ENCODE results near the gene VPS37B.

VPS37B gene

DNA sequence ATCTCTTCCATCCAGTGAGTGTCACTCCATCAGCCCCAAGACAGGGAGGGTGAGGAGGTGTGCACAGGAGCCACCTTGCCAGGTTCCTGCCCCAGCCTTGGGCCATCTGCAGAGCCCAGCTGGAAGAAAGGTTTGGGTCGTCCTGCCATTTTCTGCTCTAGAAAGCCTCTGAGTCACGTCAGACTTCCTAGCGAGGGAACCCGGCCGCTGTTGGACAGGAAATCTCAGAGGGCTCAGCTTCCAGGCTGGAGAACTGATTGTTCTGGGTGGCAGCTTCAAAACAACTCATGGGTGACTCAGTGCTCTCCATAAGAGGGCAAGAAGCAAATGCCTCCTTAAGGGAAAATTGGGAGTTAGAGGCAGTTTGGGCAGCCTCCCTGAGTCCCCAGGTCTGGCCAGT lies 44.1 kb downstream of the VPS37B start:
- no peak for DNase-seq

DNA sequence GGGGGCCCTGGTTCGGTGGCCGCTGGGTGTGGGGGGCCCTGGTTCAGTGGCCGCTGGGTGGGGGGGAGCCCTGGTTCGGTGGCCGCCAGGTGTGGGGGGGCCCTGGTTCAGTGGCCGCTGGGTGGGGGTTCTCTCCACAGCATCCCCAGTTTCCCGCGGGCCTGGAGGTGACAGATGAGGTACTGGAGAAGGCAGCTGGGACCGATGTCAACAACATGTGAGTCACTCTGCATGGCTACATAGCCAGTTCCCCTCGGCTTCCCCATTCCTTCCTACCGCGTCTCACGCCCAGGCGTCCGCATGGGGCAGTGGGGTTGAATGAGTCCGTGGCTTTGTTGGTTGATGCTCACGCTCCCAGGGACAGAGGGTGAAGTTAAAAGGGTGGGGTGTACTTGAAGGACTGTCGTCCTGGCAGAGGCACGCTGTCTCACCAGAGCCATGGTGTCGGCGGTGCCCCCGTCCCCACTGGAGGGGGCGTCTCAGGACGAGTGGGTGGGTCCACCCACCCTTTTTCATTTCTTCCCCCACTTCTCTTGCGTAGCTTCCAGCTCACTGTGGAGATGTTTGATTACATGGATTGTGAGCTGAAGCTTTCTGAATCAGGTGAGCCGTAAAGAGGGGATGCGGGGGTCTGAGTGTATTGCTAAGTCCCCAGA lies 45.1 kb downstream of the VPS37B start:
- DNase-seq: no peak

DNA sequence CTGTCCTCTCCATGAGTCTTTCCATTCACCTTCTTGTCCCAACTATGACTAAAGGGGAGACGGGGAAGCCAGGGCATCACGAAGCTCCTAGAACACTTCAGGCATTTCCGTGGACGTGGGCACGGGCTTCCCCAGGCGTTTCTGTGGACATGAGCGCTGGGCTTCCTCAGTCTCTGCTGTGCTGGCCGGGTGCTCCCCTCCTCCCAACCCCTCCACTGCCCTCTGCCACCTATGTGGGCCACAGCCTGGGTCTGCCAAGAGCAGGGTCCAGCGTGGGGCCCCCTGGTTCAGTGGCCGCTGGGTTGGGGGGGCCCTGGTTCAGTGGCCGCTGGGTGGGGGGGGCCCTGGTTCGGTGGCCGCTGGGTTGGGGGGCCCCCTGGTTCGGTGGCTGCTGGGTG lies 45.9 kb downstream of the VPS37B start:
- DNase-seq: no peak

DNA sequence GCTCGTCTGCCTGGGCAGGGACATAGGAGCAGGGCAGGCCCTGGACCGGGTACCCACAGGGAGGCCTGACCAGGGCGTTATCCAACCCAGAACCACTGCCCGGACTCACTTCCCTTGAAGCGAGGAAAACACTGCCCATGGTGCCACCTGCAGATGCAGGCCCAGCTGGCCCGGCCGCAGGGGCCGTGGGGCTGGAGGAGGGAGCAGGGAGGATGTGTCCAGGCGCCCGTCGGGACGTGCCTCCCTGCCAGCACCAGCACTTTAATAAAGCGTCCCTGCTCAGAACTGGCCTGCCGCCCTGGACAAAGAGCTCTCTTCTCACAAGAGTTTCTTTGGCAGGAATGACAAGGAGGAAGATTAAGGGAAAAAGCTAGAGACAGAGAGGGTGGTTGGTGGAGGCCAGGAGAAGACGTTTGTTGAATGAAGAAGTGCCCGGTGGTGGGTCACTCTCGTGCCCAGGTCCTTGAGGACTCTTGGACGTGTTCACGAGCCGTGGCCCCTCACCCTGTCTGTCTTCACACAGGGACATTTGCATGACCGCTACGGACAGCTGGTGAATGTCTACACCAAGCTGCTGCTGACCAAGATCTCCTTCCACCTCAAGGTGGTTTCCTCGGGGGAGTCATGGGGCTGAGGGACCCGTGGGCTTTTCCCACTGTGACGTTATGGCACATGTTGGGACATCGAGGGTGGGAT lies 46.4 kb downstream of the VPS37B start:
- no peak for DNase-seq

DNA sequence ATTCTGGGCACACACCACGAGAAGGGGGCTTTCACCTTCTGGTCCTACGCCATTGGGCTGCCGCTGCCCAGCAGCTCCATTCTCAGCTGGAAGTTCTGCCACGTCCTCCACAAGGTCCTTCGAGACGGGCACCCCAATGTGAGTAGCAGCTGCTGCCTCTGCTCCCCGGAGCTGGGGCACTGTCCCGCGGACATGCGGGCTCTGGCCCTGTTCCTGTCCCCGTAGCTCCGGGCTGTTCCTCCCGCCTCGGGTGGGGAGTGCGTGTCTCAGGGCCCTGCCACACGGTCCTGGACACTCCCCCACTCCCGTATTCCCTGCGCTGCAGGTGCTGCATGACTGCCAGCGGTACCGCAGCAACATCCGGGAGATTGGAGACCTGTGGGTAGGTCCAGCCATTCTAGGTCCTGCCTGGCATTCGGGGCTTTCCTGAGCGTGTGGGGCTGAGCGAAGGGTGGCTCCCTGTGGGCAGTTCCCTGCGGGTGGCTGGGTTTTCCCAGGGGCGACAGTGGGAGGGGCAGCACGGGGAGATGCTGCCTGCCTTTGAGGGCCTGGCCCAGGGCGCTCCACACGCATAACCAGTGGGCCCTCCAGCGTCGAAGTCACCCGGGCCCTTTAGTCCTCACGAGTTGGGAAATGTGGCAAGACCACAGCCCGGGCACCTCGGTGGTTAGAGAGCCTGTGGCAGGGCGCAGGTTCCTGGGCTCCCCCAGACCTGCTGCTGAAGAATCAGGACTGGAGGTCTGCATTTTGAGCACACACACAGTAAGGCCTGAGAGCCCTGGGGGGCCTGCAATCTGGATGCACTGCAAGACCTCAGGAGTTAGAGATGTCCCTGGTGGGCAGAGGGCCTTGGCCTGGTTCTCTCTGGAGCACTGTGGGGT lies 47.2 kb downstream of the VPS37B start:
- no peak for DNase-seq

DNA sequence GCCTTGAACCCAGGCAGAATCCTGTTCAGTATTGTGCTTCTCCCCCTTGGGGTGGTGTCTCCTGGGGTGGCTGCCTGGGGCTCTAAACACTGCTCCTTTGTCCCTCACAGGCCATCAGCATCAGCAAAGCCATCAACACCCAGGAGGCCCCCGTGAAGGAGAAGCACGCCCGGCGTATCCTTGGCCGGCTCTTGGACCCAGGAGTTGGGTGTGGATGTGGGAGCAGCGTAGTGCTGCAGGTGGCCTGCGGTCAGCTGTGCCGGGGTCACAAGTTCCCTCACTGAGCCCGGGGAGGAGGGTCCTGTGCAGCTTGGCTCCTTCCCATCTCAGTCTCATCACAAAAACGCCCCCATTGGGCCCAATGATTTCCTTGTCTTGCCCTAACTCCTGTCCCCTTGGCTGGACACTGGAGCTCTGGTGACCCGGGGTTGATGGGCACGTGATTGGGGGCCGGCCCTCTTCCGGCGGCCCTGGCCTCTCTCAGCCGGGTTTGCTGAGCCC lies 48.0 kb downstream of the VPS37B start:
- DNase-seq: no peak

DNA sequence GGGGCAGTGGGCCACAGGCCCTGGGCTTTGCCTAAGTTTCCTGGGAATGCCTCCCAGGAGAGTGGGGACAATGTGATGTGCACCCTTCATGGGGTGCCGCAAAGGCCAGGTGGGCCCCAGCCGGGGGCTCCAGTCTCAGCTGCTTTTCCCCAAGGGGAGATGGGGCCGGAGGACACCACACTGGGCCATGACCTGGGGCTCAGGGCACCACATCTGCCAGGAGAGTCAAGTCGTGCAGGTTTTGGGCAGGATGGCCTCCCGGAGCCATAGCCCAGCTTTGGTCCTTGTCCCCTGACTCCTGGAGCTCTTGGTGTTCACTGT lies 48.4 kb downstream of the VPS37B start:
- no peak for DNase-seq

DNA sequence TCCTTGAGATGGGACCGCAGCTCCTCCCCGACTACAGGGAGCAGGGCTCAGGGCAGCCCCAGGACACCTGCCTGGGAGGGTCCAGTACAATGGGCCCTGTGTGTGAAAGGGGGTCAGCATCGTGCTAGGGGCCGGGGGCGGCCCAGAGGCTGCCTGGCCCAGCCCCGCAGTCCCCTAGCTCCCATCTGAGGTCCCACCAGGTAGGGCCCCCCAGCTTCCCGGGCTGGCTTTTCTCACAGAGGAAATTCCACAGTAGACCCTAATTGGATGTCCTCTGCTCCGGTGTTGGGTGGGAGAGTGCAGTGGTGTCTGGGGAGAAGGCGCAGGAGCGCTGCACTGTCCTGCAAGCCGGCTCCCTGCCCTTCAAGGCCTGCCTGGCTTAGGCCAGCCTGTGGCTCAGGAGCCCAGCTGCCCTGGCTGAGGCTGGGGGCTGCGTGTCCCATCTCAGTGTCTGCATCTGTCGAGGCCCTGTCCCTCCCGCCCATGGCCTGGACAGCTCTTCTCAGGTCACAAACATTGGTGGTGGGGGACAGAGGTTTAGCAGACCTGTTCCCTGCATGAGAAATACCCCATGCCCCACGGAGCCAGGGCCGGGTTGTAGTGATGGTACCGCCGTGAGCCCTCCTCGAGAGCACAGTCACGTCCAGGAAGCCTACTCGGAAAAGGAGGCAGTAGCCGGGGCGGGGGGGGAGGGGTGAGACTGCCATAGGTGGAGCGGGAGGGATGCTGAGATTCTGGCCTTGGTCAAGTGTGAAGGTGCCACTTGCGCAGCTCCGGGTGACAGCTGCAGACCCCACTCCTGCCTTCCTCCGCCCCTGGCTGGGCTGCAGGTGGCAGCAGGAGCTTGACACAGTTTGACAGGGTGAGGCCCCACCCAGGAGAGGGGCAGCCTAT lies 49.1 kb downstream of the VPS37B start:
- DNase-seq: no peak

DNA sequence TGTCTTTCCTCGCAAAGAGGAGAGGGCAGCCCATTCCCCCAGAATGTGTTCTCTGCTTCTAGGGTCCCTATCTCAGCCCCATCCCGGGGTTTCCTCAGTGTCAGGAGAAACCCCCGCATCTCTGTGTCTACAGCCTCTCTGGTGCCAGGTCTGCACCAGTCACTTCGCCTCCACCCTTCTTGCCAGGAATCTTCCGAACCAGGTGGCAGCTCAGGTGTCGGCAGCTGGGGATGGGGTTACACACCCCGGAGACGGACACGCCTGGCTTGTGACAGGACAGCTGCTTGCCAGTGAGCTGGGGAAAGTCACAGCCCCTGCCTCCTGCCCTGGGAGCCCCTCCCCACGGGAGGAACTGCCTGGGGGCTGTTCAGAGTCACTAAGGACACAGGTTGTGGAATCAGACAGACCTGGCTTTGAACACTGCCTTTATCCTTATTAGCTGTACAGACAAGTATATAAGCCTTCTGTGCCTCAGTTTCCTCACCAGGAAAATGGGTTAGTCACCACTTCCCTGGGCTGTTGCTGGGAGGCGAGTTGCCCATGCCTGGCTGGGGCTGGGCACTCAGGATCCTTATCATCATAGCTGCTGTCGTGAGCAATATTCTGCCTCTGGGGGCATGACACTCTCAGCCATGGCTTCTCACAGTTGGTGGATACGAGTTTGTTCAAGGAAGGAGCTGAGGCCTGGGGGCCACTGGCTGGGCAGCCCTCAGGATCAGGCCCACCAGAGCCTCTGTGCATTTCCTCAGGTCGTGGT lies 49.9 kb downstream of the VPS37B start:
- DNase-seq: no peak

DNA sequence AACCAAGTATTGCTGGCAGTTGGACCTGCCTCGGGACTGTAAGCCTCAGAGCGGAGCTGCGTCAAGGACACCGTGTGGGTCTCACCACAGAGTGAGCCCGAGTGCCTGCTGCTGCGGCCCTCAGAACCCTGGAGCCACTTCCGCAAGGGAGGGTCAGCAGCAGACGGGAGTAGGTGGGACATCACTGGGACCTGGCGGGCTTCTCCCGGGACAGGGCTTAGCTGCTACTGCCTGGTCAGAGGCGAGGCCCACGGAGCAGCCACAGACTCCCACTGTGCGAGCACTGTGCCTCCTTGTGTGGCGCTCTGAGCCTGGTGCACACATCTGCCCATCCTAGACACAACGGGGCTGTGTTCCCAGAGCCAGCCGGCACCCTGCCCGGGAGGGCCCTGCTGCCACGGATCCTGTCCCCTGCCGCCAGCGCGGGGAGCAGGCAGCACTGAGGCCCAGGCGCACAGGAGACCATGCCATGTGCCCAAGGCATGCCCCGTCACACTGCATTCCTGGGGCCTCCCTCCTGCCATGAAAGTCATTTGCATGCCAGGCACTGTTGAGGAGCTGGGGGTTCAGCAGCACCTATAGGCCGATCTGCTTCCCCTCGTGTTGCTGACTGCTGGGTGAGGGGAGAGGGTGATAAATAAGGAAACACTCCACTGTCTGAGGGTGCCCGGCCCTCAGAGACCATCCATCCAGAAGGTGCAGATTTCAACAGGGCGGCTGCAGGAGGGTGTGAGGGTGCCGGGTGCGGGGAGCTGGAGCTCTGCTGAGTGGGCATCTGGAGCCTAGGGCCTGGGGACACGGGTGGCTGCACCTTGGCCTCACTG lies 50.7 kb downstream of the VPS37B start:
- DNase-seq: no peak

DNA sequence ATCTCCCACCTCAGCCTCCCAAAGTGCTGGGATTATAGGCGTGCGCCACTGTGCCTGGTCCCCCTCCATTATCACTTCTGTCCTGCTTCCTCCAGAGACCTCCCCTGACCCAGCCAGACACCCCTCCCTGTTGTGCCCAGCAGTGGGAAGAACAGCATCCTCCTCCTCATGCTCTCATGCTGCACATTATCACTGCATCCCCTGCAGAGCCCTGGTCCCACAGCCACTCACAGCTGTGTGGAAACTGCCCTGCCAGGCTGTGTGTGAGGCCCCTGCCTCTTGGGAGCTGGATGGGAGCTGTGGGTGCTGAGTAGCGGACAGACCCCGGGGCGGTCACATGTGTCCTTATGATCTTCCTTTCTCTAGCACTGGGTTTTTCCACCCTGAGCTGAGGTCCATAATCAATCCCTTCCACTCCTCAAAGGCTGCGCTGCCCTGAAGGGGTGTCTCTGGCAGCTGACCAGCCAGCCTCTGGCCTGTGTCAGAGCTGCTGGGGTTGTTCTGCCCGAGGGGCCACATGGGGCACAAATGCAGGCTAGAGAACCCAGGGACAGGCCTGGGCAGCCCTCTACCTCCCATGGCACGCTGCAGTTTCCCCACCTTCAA lies 51.5 kb downstream of the VPS37B start:
- no peak for DNase-seq

DNA sequence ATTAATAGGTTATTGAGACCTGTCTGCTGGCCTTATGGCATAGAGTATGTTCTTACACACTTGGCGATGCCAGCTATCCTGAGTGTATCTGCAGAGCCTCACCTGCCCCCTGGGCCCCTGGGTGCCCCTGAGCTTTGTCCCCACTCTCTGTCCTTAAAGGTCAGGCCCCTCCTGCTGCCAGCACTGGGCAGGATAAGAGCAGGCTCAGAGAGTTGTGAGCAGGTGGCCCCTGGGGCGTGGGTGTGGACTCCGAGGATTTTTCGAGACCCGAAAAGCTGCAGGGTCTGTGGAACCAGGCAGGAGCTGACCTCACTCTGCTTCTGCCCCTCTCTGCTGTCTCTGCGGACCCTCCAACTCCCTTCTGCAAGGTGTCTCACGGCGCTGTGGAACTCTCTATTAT lies 52.5 kb downstream of the VPS37B start:
- DNase-seq: no peak

DNA sequence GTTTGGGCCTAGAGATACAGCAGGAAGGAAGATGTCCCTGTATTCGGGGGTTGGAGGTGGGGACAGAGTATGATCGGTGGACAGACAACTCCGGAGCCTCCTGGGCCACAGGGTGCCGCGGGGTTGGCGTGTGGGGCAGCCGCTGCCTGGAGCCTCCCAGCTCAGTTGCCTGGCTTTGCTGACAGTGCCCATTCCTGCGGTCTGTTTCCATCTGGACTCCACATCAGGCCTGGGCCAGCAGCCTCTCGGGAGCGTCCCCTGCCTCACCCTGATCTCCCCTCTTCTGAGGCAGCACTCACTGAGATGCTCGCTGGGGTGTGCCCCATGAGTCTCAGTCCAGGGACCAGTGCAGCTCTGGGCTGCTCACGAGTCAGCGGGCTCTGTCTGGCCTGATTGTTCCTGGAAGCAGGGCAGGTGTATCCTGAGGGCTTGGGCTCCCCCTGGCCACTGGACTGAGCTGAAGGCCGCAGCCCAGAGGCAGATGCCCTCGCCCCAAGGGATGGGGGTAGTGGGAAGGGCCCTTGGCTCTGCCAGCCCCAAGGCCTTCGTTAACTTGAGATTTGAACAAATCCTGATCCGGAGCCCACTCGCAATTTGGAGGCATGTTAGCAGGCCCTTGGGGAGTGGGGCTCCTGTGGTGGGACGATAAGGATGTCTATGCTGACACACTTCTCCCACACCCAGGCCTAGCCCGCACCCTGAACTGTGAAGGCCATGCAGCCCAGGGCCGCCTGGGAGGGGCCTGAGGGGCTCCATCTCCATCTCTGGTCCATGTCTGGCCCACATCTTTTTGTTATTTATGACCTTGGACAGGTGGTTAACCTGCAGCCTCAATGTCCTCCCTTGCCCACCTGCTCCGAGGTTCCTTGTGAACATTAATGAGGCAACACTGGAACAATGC lies 53.2 kb downstream of the VPS37B start:
- no peak for DNase-seq

DNA sequence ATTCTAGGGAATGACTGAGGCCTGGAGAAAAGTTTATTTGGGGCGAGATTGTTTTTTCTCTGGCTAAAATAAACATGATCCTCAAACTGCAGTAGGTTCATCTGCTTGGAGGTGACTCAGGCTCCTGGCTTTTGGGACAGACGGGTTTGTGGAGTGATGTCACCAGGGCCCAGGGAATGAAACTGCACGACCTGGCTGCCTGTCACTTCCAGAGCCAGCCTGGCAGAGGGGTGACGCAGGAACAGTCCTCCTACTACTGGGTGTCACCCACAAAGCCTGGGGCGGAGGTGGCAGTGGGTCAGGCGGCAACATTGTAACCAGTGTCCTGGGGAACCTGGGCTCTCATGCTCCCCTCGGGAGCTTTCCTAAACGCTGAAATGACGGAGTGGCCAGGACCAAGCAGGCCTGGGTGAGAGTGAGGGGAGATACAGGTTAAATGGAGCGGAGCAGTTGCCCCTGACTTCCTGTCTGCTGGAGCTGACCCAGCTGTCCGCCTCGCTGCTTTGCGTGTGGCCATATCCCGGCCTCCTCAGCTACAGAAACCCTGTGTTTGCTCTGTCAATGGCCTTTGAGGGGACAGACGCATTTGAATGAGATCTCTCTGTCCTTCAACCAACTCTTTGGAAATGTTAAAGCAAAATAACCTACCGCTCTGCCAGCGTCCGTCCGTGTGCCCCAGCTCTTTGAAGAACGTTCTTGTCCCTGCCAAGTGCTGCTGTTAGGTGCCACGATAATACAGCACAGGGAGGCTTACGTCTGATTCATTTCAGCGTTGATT lies 54.2 kb downstream of the VPS37B start:
- no peak for DNase-seq

DNA sequence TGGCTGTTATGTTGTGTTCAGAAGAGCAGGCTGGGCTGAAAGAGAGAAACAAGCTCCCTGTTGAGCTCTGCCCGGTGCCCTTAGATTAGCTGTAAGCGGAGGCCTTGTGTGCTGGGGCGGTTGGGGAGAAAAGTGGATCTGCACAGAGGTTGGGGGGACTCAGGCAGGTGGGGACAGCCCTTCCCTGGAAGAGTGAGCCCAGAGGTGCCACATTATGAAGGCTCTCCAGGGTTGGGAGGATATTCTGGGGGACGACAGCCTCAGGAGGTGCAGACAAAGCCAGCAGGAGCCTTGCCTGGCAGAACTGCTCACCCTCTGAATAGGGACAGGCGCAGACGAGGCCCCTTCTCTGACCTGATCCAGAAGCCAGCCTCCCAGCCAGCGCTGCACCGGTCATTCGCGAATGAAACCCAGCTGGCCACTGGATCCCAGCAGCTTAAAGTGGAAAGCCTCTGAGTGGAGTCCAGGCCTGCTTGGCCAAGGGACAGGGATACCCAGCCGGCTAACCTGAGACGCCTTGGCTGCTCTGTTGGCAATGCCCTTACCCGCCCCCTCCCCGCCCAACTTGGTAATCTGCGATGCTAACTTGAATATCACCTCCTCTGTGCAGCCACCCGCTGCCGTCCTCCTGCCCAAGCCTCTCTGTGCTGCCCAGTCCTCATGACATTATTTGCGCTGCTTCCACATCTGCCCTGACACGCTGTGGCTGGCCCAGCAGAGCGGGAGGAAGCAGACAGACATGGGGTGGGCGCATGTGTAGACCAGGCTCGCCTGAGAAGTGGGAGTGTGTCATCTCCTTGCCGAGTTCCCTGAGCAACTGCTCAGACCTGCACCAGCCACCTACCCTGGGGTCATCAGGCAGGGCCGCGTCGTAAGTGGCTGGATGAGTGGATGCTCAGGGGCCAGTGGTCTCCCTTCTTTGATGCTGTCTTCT lies 55.1 kb downstream of the VPS37B start:
- DNase-seq: no peak

DNA sequence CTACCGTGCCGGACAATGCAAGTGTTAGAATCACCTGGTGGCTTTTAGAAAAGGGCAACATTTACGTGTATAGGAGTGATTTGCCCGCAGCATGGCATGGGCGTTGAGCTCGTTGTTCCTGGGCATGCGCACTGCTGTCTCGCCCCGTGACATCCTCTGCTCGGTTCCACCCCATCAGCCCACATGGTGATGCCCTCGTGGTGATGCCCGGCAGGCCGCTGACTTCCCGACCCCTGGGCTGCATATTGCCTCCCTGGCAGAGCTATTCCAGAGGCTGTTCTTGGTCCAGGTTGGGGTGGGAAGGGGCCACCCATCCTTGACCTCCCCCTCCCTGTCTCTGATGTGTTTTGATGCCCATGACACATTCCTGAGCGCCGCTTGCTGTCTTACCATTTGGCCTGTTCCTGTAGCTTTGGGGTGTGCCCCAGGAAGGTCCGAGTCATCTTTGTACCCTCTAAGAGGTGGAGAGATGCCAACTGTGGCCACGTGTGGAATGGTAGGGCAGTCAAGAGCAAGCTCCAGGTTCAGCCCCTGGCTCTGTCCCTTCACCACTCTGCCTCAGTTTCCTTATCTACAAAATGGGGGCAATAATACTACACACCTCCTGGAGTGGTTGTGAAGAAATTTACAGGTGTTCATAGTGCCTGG lies 55.9 kb downstream of the VPS37B start:
- no peak for DNase-seq

DNA sequence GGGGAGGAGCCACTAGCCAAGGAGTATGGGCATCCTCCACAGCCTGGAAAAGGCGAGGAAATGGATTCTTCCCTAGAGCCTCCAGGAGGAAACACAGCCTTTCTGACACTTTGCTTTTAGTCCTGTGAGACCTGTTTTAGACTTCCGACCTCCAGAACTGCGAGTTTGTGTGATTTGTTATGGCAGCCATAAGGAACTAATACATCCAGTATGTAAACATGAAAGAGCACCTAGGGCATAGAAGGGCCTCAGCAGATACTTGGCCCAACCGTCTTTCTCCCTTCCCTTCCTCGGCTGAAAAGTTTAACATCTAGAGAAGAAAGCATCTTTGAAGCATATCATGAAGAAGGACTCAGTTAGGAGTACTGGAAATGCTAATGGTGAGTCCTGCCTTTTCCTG lies 57.1 kb downstream of the VPS37B start:
- no peak for DNase-seq
